Activated naive CD4-positive, alpha-beta T cell treated with Interleukin-2 at 50 U/mL for 16 hours (primary cell): Measurements from ENCODE around the gene TMPRSS15.

Source experiments
- DNase-seq: peaks from one replicate; pipeline ENCODE4 v3.0.0-alpha.2; 2020

Gene TMPRSS15

DNA sequence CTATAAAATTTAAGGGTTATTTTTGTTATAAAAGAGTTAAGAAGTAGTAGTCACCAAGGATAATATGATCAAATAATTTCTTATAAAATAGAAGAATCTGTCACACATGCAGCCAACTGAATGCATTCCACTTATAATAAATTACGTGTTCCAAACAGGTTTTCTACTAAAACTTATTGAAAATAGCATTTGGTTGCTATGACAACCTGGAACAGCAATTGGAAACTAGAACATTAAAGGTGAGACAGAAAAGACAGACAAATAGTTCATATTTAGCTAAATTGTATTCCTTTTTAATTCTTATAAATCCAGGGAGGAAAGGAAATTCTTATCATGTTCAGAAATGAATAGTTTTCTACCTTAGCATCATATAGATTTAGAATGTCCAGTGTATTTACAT lies 168.0 kb downstream of the TMPRSS15 start:
- no peak for DNase-seq

DNA sequence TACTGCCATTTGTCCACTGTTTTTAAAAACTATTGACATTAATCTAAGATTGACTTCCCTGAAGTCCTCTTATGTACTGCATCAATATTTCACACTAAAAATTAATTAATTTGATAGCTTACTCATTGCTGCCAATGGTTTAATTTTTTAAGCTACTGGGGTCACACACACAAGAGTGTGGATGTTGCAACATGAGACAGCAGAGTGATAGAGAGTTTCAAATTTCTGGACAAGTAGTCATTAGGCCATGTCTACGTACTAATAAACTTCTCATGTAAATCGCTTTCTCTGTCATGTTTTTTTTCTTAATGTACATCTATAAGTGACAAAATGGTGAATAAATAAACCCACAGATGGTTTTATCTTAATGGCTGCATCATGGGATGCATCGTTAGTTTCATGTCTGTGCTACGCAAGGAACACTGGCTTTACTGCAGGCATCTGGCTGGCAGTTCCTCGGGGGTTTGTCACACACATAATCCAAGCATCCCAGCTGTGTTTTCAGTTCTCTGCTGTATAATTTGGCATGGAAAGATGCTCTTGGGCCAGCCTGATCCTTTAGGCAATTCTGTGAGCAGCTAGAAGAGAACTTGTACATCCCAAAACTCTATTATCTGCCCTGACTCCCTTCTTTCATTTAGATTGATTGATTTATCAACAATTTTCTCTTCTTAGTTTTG lies 175.4 kb downstream of the TMPRSS15 start:
- no peak for DNase-seq

DNA sequence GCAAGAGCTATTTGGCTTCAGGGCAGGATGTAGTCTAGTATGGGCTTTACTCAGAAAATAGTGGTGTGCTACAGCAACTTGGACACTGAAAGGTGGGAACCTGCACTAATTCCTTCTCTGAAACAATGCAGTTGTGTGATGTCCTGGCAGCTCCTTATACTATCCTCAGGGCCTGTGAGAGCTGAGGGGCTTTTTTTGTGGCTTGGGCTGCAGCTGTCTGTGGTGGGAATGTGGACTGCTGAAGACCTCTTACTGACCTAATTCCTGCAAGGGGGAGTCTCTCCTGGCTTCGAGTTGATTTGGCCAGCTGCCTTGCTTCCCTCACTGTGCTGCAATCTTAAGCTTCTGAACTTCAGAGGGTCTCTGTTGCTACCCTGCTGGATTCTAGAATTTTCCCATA lies 181.2 kb downstream of the TMPRSS15 start:
- DNase-seq: no peak

DNA sequence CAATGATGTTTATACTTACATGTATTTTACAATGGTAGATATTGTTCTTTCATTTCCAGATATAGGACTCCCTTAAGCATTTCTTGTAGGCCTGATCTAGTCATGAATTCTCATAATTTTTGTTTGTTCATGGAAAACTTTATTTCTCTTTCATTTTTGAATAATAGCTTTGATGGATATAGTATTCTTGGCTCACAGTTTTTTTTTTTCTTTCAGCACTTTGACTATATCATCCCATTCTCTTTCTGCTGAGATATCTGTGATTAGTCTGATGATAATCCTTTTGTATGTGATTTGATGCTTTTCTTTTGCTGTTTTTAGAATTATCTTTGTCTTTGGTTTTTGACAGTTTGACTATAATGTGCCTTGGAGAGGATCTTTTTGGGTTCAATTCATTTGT lies 183.1 kb downstream of the TMPRSS15 start:
- no peak for DNase-seq
